Fibroblast of lung (primary cell): Measurements from ENCODE around the gene DUSP8. TPM values are rescaled to one million over a fixed set of nuclear protein-coding genes. Genes with fewer than 3 reads are reported as not detected.

Experiments
- DNase-seq, 2 donors: peaks; one replicate each; pipeline versions ENCODE4 v3.0.0 to v3.0.0-alpha.2; 2010; ENCODE audit warnings: low read depth in 2 of 2
- H2AFZ ChIP-seq: 2 replicates; pipeline ENCODE4 v1.5.1; 2012; ENCODE audit warnings: low read length, control low read depth, inconsistent platforms
- H3K27ac ChIP-seq: 2 replicates; pipeline ENCODE4 v1.5.1; 2011; ENCODE audit warnings: low read length, control low read depth; ENCODE audit not compliant: insufficient read depth
- H3K27me3 ChIP-seq: 2 replicates; pipeline ENCODE4 v1.5.1; 2011; ENCODE audit warnings: mild to moderate bottlenecking, low read length; ENCODE audit not compliant: control insufficient read depth, insufficient read depth
- H3K36me3 ChIP-seq: 2 replicates; pipeline ENCODE4 v1.5.1; 2011; ENCODE audit warnings: low read length; ENCODE audit not compliant: control insufficient read depth, insufficient read depth
- H3K4me1 ChIP-seq: 2 replicates; pipeline ENCODE4 v1.5.1; 2011; ENCODE audit warnings: low read length; ENCODE audit not compliant: control insufficient read depth, insufficient read depth; ENCODE audit errors: extremely low read depth
- H3K4me2 ChIP-seq: 2 replicates; pipeline ENCODE4 v1.5.1; 2011; ENCODE audit warnings: low read length, control low read depth; ENCODE audit not compliant: insufficient read depth; ENCODE audit errors: extremely low read depth
- H3K4me3 ChIP-seq, 4 experiments: fragments of 200-600 bp in 1 of 4; sonication (generic) in 1 of 4; replicated peaks in 1 of 4; 2 replicates each; pipeline ENCODE4 v1.5.1; 2011 to 2016; ENCODE audit warnings: low read length in 4 of 4, low read depth in 3 of 4, mild to moderate bottlenecking in 3 of 4, control low read depth in 2 of 4, inconsistent platforms in 1 of 4, mixed read lengths in 1 of 4; ENCODE audit not compliant: insufficient read depth in 1 of 4; ENCODE audit errors: control extremely low read depth in 1 of 4
- H3K79me2 ChIP-seq: 2 replicates; pipeline ENCODE4 v1.5.1; 2012; ENCODE audit warnings: mild to moderate bottlenecking, low read length, inconsistent platforms; ENCODE audit not compliant: control insufficient read depth, insufficient read depth
- H3K9ac ChIP-seq: 2 replicates; pipeline ENCODE4 v1.5.1; 2011; ENCODE audit warnings: mild to moderate bottlenecking, low read length, control low read depth; ENCODE audit not compliant: insufficient read depth
- H3K9me3 ChIP-seq: 2 replicates; pipeline ENCODE4 v1.5.1; 2012; ENCODE audit warnings: low read depth, low read length; ENCODE audit not compliant: control insufficient read depth, insufficient read depth
- H4K20me1 ChIP-seq: 2 replicates; pipeline ENCODE4 v1.5.1; 2011; ENCODE audit warnings: low read length; ENCODE audit not compliant: control insufficient read depth, insufficient read depth; ENCODE audit errors: extremely low read depth
- EZH2 ChIP-seq: IDR thresholded peaks from 2 replicates; pipeline ENCODE4 v1.5.1; 2012; ENCODE audit warnings: low read length, control low read depth, mild to moderate bottlenecking; ENCODE audit errors: missing control alignments
- polyA plus RNA-seq, 2 donors: library from polyadenylated mRNA; depleted of rRNA in 1 of 2; stranded (reverse) in 1 of 2; unstranded in 1 of 2; fragments of >200 nt; gene quantifications; 2 replicates each; pipeline ENCODE4 v1.2.1, GENCODE V29; 2011 to 2012; ENCODE audit warnings: missing spikeins in 1 of 2
- total RNA-seq: library from RNA; depleted of rRNA; stranded (reverse); fragments of >200 nt; gene quantifications from 2 replicates; pipeline ENCODE4 v1.2.1, GENCODE V29; 2014
- TF ChIP-seq, protein P1 (sequence below), 2 donors: IDR thresholded peaks in 1 of 2; conservative IDR thresholded peaks in 1 of 2; 1 replicate in 1 of 2; 2 replicates in 1 of 2; pipeline ENCODE4 v1.5.1; 2011 to 2012; ENCODE audit warnings: low read length in 2 of 2, control low read depth in 1 of 2, inconsistent platforms in 1 of 2, low read depth in 1 of 2, mild to moderate bottlenecking in 1 of 2

The DUSP8 gene
- total and polyA plus RNA-seq, 2 donors (not counting 1 experiment from before 2014, with no cell fraction given): 0.62 to 0.66 TPM

DNA sequence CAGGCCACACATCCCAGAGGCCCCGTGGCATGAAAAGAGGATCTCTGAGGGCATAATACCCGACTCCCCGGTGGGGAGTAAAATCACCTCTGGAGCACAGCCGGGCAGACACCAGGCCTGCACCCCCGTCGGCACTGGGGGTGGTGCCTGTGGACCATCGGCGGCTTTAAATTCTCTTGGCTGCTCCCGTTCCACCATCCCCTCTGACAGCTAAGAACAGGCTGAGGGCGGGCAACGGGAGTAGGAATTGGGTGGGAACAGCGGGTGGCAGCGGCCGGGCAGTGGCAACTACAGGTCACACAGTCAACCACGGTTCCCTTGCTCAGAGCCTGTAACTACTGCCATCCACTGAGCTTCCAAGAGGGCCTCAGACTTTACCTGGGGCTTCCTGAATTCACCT is 45.3 kb downstream of the DUSP8 start:
- Histone ChIP-seq H2AFZ (no peak overlapping the region), H3K36me3 (no peaks in the 10 kb centered on the region), H4K20me1 (peaks cover 2% of the 10 kb centered on the region), H3K4me3 (no peak overlapping the region), H3K79me2 (peaks cover 30% of the 10 kb centered on the region), H3K27me3 (no peaks in the 10 kb centered on the region), H3K9me3 (no peaks in the 10 kb centered on the region), H3K27ac (no peak overlapping the region), H3K4me2 (no peak overlapping the region), H3K4me1 (peaks cover 3% of the 10 kb centered on the region), H3K9ac (no peak overlapping the region)
- no peak for TF ChIP-seq EZH2
- TF ChIP-seq, protein P1, sequence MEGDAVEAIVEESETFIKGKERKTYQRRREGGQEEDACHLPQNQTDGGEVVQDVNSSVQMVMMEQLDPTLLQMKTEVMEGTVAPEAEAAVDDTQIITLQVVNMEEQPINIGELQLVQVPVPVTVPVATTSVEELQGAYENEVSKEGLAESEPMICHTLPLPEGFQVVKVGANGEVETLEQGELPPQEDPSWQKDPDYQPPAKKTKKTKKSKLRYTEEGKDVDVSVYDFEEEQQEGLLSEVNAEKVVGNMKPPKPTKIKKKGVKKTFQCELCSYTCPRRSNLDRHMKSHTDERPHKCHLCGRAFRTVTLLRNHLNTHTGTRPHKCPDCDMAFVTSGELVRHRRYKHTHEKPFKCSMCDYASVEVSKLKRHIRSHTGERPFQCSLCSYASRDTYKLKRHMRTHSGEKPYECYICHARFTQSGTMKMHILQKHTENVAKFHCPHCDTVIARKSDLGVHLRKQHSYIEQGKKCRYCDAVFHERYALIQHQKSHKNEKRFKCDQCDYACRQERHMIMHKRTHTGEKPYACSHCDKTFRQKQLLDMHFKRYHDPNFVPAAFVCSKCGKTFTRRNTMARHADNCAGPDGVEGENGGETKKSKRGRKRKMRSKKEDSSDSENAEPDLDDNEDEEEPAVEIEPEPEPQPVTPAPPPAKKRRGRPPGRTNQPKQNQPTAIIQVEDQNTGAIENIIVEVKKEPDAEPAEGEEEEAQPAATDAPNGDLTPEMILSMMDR (conservative IDR thresholded peaks at IDR 0.05 in 1 of 2, IDR thresholded peaks at IDR 0.05 in 1 of 2; ENCODE audit: low read depth in 1 of 2, low read length in 2 of 2): no peak
- DNase-seq: no peak

DNA sequence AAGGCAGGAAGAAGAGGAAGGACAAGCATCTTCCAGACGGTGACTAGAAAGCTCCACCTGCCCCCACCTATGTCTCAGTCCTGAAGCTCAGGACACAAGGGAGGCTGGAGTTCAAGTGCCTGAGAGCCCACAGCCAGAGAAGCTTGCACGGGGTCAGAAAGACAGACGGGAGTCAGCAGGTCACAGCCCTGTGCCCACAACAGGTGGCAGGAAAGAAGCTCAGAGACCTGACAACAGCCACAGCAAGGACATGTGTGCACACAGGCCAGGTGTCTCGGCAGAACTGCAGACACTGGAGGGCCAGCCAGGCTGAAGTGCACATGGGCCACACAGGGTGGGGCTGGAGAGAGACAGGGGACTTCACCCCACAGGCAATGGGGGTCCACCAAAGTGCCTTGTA is 48.3 kb downstream of the DUSP8 start:
- no peak for DNase-seq
- H3K27me3 ChIP-seq: no peaks in the 10 kb centered on the region
- no peak overlapping the region for H3K9ac ChIP-seq
- H3K4me1 ChIP-seq: no peaks in the 10 kb centered on the region
- H2AFZ ChIP-seq: no peak overlapping the region
- no peaks in the 10 kb centered on the region for H3K9me3 ChIP-seq
- no peak overlapping the region for H3K4me3 ChIP-seq
- H3K36me3 ChIP-seq: no peaks in the 10 kb centered on the region
- H3K4me2 ChIP-seq: no peak overlapping the region
- H4K20me1 ChIP-seq: no peaks in the 10 kb centered on the region
- H3K27ac ChIP-seq: no peak overlapping the region
- TF ChIP-seq, protein P1 (conservative IDR thresholded peaks at IDR 0.05 in 1 of 2, IDR thresholded peaks at IDR 0.05 in 1 of 2; ENCODE audit: low read depth in 1 of 2, low read length in 2 of 2): no peak
- no peak for TF ChIP-seq EZH2
- peaks cover 14% of the 10 kb centered on the region for H3K79me2 ChIP-seq

DNA sequence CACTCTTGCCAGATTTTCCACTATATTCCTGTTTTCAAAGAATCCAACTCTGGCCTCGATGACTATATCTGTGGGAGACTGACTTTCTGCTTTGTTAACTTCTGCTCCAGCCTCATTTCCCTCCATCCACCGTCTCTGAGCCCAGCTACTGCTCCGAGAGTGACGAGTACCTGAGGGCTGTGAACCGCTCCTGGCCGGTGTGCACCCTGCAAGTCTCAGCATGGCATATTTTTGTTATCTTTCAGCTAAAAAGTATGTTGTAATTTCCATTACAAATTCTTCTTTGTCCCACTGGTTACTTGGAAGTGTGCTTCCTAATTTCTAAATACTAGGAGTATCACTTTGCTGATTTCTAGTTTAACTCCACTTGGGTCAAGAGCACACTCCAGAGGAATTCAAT is 49.0 kb downstream of the DUSP8 start:
- Histone ChIP-seq H4K20me1 (no peaks in the 10 kb centered on the region), H3K4me1 (no peaks in the 10 kb centered on the region), H3K36me3 (no peaks in the 10 kb centered on the region), H3K9ac (no peak overlapping the region), H3K79me2 (peaks cover 8% of the 10 kb centered on the region), H2AFZ (no peak overlapping the region), H3K9me3 (no peaks in the 10 kb centered on the region), H3K27ac (no peak overlapping the region), H3K27me3 (no peaks in the 10 kb centered on the region), H3K4me3 (no peak overlapping the region), H3K4me2 (no peak overlapping the region)
- no peak for DNase-seq
- no peak for TF ChIP-seq EZH2
- TF ChIP-seq, protein P1 (conservative IDR thresholded peaks at IDR 0.05 in 1 of 2, IDR thresholded peaks at IDR 0.05 in 1 of 2; ENCODE audit: low read depth in 1 of 2, low read length in 2 of 2): no peak
